IMR-90 (cell line): ENCODE data around the gene C1orf167.

Experiments used
- BHLHE40 ChIP-seq: fragments of 150-350 bp; IDR thresholded peaks from 2 replicates; pipeline ENCODE4 v1.6.1; 2016; ENCODE audit warnings: mild to moderate bottlenecking, low read depth, low read length
- CEBPB ChIP-seq: IDR thresholded peaks from 2 replicates; pipeline ENCODE4 v1.6.1; 2012; ENCODE audit warnings: low read depth, low read length, improper control_type of control experiment
- CHD1 ChIP-seq: IDR thresholded peaks from 2 replicates; pipeline ENCODE4 v1.6.1; 2012; ENCODE audit warnings: low read depth, low read length, improper control_type of control experiment
- CTCF ChIP-seq: conservative IDR thresholded peaks from 2 replicates; pipeline ENCODE4 v1.5.1; 2012; ENCODE audit warnings: mild to moderate bottlenecking, low read depth, low read length, improper control_type of control experiment
- ELK1 ChIP-seq: fragments of 150-350 bp; IDR thresholded peaks from 2 replicates; pipeline ENCODE4 v1.6.1; 2016; ENCODE audit warnings: low read depth, mild to moderate bottlenecking, low read length, moderate library complexity, borderline replicate concordance
- FOS ChIP-seq: fragments of 150-350 bp; IDR thresholded peaks from 2 replicates; pipeline ENCODE4 v1.6.1; 2016; ENCODE audit warnings: low read depth, low read length
- MAFK ChIP-seq: IDR thresholded peaks from 2 replicates; pipeline ENCODE4 v1.6.1; 2012; ENCODE audit warnings: low read depth, low read length, improper control_type of control experiment
- MAZ ChIP-seq: IDR thresholded peaks from 2 replicates; pipeline ENCODE4 v1.6.1; 2012; ENCODE audit warnings: low read depth, mild to moderate bottlenecking, low read length, improper control_type of control experiment, moderate library complexity, borderline replicate concordance
- MXI1 ChIP-seq: IDR thresholded peaks from 2 replicates; pipeline ENCODE4 v1.6.1; 2012; ENCODE audit warnings: low read depth, mild to moderate bottlenecking, low read length, moderate library complexity, borderline replicate concordance
- POLR2A ChIP-seq: IDR thresholded peaks from 2 replicates; pipeline ENCODE4 v1.6.1; 2012; ENCODE audit warnings: mild to moderate bottlenecking, low read depth, low read length
- RAD21 ChIP-seq: IDR thresholded peaks from 2 replicates; pipeline ENCODE4 v1.6.1; 2012; ENCODE audit warnings: low read length, improper control_type of control experiment
- RFX5 ChIP-seq: IDR thresholded peaks from 2 replicates; pipeline ENCODE4 v1.8.0; 2012; ENCODE audit warnings: low read depth, mild to moderate bottlenecking, low read length, moderate library complexity
- SMC3 ChIP-seq: fragments of 150-350 bp; IDR thresholded peaks from 2 replicates; pipeline ENCODE4 v1.6.1; 2016; ENCODE audit warnings: low read depth, mild to moderate bottlenecking, antibody characterized with exemption, low read length, moderate library complexity
- TF ChIP-seq, protein P1 (sequence below): fragments of 150-350 bp; IDR thresholded peaks from 2 replicates; pipeline ENCODE4 v1.6.1; 2017; ENCODE audit warnings: mild to moderate bottlenecking, antibody characterized with exemption, low read length, low read depth

- TF ChIP-seq CTCF (no peak), POLR2A (no peak), MAFK (no peak), SMC3 (no peak), BHLHE40 (no peak), CHD1 (no peak), RFX5 (no peak), MAZ (no peak), RAD21 (no peak), FOS (no peak), MXI1 (no peak), CEBPB (no peak), ELK1 (no peak)
- TF ChIP-seq, protein P1, sequence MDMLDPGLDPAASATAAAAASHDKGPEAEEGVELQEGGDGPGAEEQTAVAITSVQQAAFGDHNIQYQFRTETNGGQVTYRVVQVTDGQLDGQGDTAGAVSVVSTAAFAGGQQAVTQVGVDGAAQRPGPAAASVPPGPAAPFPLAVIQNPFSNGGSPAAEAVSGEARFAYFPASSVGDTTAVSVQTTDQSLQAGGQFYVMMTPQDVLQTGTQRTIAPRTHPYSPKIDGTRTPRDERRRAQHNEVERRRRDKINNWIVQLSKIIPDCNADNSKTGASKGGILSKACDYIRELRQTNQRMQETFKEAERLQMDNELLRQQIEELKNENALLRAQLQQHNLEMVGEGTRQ = no peak
Observed at GRCh38 chr1:11767922-11768704, 6.1 kb downstream of the C1orf167 start.
